ENCODE data around the gene MATN1.

Gene MATN1

DNA sequence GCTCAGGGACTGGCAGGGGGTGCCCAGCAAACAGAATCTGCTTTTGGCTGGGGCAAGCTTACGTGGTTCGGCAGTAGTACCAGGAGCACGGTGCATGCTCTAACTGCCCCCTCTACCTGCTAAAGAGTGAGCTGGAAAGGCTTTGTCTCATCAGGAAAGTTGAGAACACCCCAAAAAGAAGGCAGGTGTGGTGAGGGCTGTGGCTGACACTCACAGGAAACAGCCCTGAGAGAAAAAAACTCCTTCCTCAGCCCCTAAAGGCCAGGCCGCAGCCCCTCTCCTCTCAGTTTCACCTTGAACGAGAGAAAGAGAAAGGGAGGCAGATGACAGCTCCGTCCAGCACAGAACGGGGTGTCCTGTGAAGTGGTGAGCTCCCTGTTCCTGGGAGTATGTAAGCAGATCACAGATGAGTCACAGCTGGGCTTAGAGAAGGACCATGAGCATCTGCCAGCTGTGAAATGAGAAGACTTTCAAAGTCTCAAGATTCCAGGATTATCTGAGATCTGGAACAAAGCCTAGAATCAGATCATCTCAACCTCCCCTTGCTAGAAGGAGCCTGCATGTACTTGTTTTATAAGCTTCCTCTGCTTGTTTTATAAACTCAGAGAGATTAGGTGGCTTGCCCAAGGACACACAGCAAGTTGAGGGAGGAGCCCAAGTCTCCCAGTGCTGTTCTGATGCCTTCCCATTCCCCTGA lies 20.8 kb upstream of the MATN1 start:
- no peak for DNase-seq

- DNase-seq: peak; percentile 56
These were observed 20.2 kb upstream of the MATN1 start for GRCh38 chr1:30743584-30744059.

- DNase-seq: no peak
These were observed 19.7 kb upstream of the MATN1 start for GRCh38 chr1:30742963-30743559.

DNA sequence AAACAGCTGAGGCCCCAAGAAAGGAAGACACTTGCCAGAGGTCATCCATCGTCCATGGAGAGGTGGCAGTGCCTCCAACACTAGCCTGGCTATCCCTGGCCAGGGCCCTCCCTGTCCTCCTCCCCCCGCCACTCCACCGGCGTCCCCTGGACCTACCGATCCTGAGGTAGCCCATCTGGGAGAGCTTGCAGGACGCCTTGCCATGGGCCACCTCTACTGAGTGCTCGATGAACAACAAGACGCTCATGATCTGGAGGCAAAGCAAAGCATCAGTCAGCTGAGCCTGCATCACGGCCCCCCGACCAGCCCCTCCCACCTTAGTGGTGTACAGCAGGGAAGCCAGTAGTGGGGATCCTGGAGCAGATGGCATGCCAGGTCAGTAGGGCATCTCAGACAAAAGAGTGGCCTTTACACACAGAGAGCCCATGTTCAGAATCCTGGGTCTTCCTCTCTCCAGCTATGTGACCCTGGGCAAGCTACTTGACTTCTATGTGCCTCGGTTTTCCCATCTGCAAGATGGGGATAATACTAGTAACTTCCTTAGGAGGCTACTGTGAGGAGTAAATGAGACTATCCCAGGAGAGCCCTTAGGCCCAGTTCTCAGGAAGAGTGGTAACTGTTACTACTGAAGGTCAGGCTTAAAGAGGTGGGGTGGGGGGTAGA lies 19.0 kb upstream of the MATN1 start:
- DNase-seq: no peak

GRCh38 chr1:30741239-30741894 lies 18.0 kb upstream of the MATN1 start:
- no peak for DNase-seq

DNA sequence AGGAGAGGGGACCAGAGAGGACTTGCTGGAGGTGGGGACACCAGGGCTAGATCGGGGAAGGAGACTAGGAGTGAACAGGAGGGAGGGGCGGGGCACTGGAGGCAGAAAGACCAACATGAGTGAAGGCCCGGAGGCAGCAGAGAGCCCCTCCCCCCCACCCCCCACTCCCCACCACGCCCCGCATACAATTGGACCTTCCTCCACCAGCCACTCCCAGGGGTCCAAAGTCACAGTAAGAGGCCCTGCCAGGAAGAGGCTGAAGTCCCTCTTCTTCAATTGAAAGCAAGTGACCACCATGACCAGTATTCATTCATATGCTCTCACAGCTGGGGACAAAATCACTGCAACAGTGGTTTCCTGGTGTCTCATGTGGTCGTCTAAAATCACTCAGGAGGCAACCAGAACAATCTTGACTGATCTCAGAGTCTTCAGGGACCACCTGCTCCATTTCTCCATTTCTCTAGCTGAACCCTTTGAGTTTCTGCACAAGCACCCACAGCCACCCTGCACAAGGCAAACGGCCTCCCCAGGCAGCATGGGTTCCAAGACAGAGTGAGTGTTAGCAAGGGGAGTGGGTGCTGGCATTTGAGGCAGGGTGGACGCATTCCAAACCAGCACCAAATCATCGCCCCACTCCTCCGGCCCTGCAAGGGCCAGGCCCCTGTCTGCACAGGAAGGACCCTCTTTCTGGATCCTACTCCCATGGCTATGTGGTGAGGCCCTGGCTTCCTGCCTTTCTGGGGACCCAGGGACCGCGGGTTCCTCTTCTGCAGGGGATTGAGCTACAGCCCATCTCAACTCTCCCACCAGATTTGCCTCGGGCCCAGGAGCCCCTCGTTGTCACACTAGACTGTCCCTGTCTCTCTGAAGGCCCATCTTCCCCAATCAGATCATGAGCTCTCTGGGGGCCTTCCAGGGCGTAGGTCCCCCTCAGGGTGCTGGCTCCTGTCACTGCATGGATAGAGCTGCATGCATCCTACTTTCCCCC lies 17.2 kb upstream of the MATN1 start:
- no peak for DNase-seq

DNA sequence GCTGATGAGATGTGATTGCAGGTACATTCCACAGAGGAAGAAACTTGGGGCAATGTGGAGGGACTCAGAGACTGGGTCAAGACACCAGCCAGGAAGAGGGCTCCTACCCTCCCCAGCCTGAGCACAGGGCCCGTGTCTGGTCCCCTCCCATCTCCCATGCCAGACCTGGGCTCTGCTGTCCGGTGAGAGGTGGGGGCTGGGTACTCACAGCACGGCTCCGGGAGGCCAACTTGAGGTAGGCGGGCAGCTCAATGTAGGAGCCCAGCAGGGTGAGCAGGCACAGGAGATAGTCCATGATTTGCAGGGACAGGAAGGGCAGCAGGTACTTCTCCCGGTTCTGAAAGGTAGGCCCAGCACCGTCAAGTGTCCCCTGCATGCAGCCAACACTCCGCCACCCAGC lies 16.2 kb upstream of the MATN1 start:
- DNase-seq: no peak

GRCh38 chr1:30738715-30739559 lies 15.6 kb upstream of the MATN1 start:
- DNase-seq: no peak

GRCh38 chr1:30738040-30738714 lies 14.8 kb upstream of the MATN1 start:
- no peak for DNase-seq

- DNase-seq: no peak
These were observed 14.1 kb upstream of the MATN1 start for GRCh38 chr1:30737357-30738039.

- DNase-seq: no peak
These were observed 12.5 kb upstream of the MATN1 start for GRCh38 chr1:30735668-30736498.

DNA sequence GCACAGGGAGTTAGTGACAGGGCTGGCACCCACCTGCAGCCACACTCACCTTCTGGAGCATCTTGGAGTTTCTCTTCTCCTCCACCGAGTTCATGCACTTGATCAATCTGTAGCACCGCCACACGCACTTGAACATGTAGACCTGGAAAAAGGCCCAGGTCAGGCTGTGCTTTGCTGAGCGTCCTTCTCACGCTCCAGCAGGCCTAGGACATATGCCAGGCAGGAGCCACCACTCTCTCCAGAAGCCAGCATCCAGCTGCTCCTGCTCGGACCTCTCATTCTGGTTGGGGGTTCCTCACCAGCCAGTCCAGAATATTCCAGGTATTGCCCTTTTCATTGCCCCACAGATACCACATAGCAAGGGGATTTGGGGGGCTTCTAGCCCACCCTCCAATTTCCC lies 11.7 kb upstream of the MATN1 start:
- no peak for DNase-seq

DNA sequence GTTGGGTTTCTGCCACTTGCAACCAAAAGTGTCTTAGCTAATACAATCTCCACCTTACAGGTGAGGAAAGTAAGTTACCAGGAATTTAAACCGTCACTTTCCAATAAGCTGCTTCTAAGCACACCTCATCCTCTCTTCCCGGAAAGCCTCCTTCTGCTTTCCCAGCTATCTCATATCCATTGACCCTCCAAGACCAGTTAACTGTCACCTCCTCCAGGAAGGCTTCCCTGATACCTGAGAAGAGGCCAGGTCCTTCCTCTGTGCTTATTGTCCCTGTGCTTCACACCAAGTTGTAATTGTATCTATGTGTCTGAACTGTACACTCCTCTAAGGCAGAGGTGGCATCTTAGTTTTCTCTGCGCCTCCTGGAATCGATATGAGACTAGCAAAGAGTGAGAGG lies 11.2 kb upstream of the MATN1 start:
- no peak for DNase-seq

- no peak for DNase-seq
These were observed 10.7 kb upstream of the MATN1 start for GRCh38 chr1:30734106-30734505.

- DNase-seq: no peak
These were observed 10.1 kb upstream of the MATN1 start for GRCh38 chr1:30733493-30733892.

- no peak for DNase-seq
These were observed 9.1 kb upstream of the MATN1 start for GRCh38 chr1:30732277-30732996.

DNA sequence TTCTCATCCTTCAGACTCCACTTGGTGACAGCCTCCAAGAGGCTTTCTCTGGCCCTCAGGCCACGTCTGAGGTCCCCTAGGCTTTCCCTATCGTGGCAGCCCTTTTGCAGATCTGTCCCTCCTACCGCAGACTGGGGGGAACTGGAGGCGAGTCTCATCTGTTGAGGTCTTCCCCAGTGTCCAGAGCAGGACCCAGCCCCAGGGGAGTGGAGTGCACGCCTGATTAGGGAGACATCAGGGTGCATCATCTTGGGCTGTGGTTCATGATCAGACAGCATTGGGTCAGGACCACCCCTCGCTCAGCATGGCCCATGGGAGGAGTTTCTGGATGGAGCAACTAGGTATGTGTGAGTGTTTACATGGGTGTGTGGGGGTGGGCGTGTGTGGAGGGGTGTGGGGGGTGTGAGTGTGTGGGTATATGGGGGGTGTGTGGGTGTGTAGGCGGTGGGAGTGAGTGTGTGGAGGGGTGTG lies 8.5 kb upstream of the MATN1 start:
- no peak for DNase-seq

- no peak for DNase-seq
These were observed 7.9 kb upstream of the MATN1 start for GRCh38 chr1:30731109-30731805.
